ENCODE results near the gene FLRT3. TPM values are rescaled to one million over a fixed set of nuclear protein-coding genes. Genes with fewer than 3 reads are reported as not detected.

FLRT3 gene
- total RNA-seq, 1 donor from 2014 or later = 6.3 TPM

DNA sequence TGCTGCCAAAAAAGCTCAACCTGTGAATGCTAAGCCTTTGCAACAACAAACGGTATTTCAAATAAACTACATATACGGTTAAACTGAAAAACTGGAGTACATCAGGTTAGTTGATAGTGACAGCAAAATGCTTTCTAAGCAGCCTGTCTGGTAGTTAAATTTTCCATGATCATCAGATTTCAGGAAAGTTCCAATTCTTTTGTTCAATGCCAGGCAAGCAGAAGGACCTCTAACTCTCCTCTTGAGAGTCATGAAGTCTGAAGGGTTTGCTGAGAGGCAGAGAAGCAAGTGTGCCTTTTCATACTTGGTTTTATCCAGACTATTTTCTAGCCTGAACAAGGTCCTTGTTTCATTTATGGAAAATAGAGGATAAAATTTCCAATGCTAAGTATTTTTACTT, 4.5 kb downstream of the FLRT3 start:
- Mint-ChIP-seq H3K4me3 (ENCODE audit: unreplicated experiment) (no peak overlapping the region), H3K36me3 (ENCODE audit: low read depth, unreplicated experiment) (no peaks in the 10 kb centered on the region), H3K4me1 (ENCODE audit: unreplicated experiment) (peaks cover 6% of the 10 kb centered on the region), H3K9me3 (ENCODE audit: unreplicated experiment) (no peaks in the 10 kb centered on the region), H3K27ac (ENCODE audit: unreplicated experiment) (no peak overlapping the region), H3K27me3 (ENCODE audit: unreplicated experiment) (no peaks in the 10 kb centered on the region)
- no peak for DNase-seq (ENCODE audit: low spot score)
- TF ChIP-seq, protein P1, sequence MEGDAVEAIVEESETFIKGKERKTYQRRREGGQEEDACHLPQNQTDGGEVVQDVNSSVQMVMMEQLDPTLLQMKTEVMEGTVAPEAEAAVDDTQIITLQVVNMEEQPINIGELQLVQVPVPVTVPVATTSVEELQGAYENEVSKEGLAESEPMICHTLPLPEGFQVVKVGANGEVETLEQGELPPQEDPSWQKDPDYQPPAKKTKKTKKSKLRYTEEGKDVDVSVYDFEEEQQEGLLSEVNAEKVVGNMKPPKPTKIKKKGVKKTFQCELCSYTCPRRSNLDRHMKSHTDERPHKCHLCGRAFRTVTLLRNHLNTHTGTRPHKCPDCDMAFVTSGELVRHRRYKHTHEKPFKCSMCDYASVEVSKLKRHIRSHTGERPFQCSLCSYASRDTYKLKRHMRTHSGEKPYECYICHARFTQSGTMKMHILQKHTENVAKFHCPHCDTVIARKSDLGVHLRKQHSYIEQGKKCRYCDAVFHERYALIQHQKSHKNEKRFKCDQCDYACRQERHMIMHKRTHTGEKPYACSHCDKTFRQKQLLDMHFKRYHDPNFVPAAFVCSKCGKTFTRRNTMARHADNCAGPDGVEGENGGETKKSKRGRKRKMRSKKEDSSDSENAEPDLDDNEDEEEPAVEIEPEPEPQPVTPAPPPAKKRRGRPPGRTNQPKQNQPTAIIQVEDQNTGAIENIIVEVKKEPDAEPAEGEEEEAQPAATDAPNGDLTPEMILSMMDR (IDR thresholded peaks at IDR 0.05; ENCODE audit: unreplicated experiment) = no peak

DNA sequence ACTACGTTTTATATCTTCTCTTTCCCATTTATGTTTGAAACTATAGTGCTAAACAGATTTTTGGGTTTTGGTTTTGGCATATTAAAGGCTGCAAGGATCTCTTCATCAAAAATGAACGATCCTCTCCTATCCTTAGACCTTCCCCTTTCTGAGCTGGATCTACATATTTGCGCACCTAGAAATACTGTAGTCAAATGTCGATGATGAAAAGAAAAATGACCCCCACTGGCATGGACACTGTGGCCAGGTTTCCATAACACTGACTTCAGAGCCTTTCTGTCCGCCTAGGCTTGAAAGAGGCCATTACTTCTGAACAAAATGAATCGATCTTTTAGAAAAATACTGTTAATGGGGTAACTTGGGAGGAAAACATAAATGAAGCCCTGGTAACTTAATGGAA, 5.8 kb downstream of the FLRT3 start:
- Mint-ChIP-seq H3K4me1 (ENCODE audit: unreplicated experiment) (peaks cover 6% of the 10 kb centered on the region), H3K27ac (ENCODE audit: unreplicated experiment) (no peak overlapping the region), H3K36me3 (ENCODE audit: low read depth, unreplicated experiment) (no peaks in the 10 kb centered on the region), H3K9me3 (ENCODE audit: unreplicated experiment) (no peaks in the 10 kb centered on the region), H3K4me3 (ENCODE audit: unreplicated experiment) (no peak overlapping the region), H3K27me3 (ENCODE audit: unreplicated experiment) (no peaks in the 10 kb centered on the region)
- no peak for DNase-seq (ENCODE audit: low spot score)
- TF ChIP-seq, protein P1 (IDR thresholded peaks at IDR 0.05; ENCODE audit: unreplicated experiment) = no peak

GRCh38 chr20:14319704-14320103, 17.7 kb downstream of the FLRT3 start:
- no peak for DNase-seq (ENCODE audit: low spot score)
- no peak overlapping the region for H3K27ac Mint-ChIP-seq (ENCODE audit: unreplicated experiment)
- peaks cover 1% of the 10 kb centered on the region for H3K27me3 Mint-ChIP-seq (ENCODE audit: unreplicated experiment)
- H3K9me3 Mint-ChIP-seq (ENCODE audit: unreplicated experiment) = no peaks in the 10 kb centered on the region
- TF ChIP-seq, protein P1 (IDR thresholded peaks at IDR 0.05; ENCODE audit: unreplicated experiment) = no peak
- H3K4me1 Mint-ChIP-seq (ENCODE audit: unreplicated experiment) = peaks cover 2% of the 10 kb centered on the region
- H3K4me3 Mint-ChIP-seq (ENCODE audit: unreplicated experiment) = no peak overlapping the region
- H3K36me3 Mint-ChIP-seq (ENCODE audit: low read depth, unreplicated experiment) = no peaks in the 10 kb centered on the region

DNA sequence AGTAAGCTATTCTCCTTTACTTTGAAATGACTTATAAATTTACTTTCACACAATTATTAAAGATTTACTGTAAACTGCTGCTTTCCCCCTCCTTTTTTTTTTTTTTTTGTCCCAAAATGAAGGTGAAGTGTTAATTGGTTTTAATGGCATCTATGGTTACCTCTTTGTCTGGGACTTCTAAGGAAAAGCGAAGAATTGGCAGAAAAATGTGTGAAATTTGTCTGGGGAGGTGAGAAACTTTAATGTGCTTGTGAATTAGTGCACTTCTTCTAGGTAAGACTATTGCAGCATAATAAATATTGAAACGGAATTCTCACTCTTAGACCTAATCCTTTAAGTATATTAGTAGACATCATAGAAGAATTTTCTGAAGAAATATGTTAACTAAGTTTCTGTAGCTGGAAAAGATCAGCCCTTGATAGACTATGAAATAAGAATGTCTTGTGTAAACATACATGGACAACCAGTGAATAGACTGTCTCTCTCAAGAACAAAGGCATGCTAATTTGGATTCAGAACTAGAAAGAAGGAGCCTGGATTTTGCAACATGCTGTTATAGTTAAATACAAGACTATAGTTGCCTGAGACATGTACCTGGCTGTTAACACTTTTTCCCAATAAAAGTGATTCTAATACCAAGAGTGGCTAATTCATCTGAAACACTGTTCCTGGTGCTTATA, 23.9 kb downstream of the FLRT3 start:
- Mint-ChIP-seq H3K27me3 (ENCODE audit: unreplicated experiment) (peaks cover 1% of the 10 kb centered on the region), H3K27ac (ENCODE audit: unreplicated experiment) (no peak overlapping the region), H3K36me3 (ENCODE audit: low read depth, unreplicated experiment) (no peaks in the 10 kb centered on the region), H3K9me3 (ENCODE audit: unreplicated experiment) (no peaks in the 10 kb centered on the region), H3K4me3 (ENCODE audit: unreplicated experiment) (no peak overlapping the region), H3K4me1 (ENCODE audit: unreplicated experiment) (no peaks in the 10 kb centered on the region)
- TF ChIP-seq, protein P1 (IDR thresholded peaks at IDR 0.05; ENCODE audit: unreplicated experiment) = no peak
- no peak for DNase-seq (ENCODE audit: low spot score)

DNA sequence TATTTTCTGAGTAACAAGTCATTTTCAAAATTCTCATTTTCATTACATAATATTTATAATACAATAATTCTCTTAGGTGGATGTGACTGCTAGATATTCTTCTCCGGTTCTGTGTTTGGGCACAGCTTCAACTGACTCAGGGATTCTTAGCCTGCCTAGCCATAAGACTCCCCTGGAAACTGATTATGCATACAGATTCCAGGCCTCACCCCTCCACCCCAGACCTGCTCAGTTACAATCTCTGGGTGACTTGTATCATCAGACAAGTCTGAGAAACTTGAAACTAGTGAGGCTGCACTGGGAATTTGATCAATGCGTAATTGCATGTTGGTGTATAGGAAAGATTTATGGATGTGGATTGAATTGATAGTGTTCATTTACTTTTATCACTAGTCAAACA, 25.4 kb downstream of the FLRT3 start:
- no peak overlapping the region for H3K27ac Mint-ChIP-seq (ENCODE audit: unreplicated experiment)
- no peaks in the 10 kb centered on the region for H3K27me3 Mint-ChIP-seq (ENCODE audit: unreplicated experiment)
- no peak for DNase-seq (ENCODE audit: low spot score)
- no peaks in the 10 kb centered on the region for H3K36me3 Mint-ChIP-seq (ENCODE audit: low read depth, unreplicated experiment)
- TF ChIP-seq, protein P1 (IDR thresholded peaks at IDR 0.05; ENCODE audit: unreplicated experiment) = no peak
- no peaks in the 10 kb centered on the region for H3K4me1 Mint-ChIP-seq (ENCODE audit: unreplicated experiment)
- no peak overlapping the region for H3K4me3 Mint-ChIP-seq (ENCODE audit: unreplicated experiment)
- H3K9me3 Mint-ChIP-seq (ENCODE audit: unreplicated experiment) = no peaks in the 10 kb centered on the region

Data from endothelial cell (in vitro differentiated cells).